NB4 (cell line): ENCODE data around the gene LAMB2.

Experiments
- TF ChIP-seq, protein P1 (sequence below): IDR thresholded peaks from one replicate; pipeline ENCODE4 v1.5.1; 2012; ENCODE audit warnings: low read depth, low read length
- TF ChIP-seq, protein P2 (sequence below): IDR thresholded peaks from 2 replicates; pipeline ENCODE4 v1.6.1; 2011; ENCODE audit warnings: low read depth, low read length

DNA sequence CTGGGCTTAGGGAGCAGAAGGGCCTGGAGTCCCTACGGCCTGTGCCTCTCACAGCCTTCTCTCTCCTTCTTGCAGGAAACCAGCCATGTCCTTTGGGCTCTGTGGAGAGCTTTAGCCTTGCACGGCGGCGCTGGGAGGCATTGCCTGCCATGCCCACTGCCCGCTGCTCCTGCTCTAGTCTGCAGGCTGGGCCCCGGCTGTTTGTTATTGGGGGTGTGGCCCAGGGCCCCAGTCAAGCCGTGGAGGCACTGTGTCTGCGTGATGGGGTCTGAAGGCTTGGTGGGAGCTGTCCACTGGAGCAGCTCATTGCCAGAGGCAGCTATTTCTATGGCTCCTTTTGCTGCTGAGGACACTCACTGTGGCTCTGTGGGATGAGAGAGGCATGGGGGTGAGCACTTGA lies 42.7 kb upstream of the LAMB2 start:
- TF ChIP-seq, protein P1, sequence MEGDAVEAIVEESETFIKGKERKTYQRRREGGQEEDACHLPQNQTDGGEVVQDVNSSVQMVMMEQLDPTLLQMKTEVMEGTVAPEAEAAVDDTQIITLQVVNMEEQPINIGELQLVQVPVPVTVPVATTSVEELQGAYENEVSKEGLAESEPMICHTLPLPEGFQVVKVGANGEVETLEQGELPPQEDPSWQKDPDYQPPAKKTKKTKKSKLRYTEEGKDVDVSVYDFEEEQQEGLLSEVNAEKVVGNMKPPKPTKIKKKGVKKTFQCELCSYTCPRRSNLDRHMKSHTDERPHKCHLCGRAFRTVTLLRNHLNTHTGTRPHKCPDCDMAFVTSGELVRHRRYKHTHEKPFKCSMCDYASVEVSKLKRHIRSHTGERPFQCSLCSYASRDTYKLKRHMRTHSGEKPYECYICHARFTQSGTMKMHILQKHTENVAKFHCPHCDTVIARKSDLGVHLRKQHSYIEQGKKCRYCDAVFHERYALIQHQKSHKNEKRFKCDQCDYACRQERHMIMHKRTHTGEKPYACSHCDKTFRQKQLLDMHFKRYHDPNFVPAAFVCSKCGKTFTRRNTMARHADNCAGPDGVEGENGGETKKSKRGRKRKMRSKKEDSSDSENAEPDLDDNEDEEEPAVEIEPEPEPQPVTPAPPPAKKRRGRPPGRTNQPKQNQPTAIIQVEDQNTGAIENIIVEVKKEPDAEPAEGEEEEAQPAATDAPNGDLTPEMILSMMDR: no peak
- TF ChIP-seq, protein P2, sequence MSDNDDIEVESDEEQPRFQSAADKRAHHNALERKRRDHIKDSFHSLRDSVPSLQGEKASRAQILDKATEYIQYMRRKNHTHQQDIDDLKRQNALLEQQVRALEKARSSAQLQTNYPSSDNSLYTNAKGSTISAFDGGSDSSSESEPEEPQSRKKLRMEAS: no peak
